SK-N-SH treated with all-trans-retinoic acid at 6 μM for 48 hours (cell line): ENCODE measurements around the gene TRMT112.

Source experiments
- PPARA ChIP-seq: fragments of 250-450 bp; sonication (Bioruptor Pico); IDR thresholded peaks from 2 replicates; pipeline ENCODE4 v1.5.0; 2020; ENCODE audit warnings: mild to moderate bottlenecking, borderline replicate concordance
- ZC3H10 ChIP-seq: fragments of 250-450 bp; sonication (Bioruptor Pico); IDR thresholded peaks from 2 replicates; pipeline ENCODE4 v1.5.1; 2021; ENCODE audit warnings: mild to moderate bottlenecking, moderate library complexity
- ZFP30 ChIP-seq: fragments of 450-650 bp; formaldehyde crosslinking; IDR thresholded peaks from 2 replicates; pipeline ENCODE4 v1.5.0; 2022; ENCODE audit warnings: mild to moderate bottlenecking, moderate library complexity
- ZNF8 ChIP-seq: fragments of 450-650 bp; formaldehyde crosslinking; IDR thresholded peaks from 2 replicates; pipeline ENCODE4 v1.5.0; 2020; ENCODE audit warnings: mild to moderate bottlenecking, moderate library complexity
- TF ChIP-seq, protein P1 (sequence below): fragments of 250-450 bp; sonication (Bioruptor Pico); IDR thresholded peaks from 2 replicates; pipeline ENCODE4 v1.5.1; 2020; ENCODE audit warnings: low read depth, mild to moderate bottlenecking, moderate library complexity

DNA sequence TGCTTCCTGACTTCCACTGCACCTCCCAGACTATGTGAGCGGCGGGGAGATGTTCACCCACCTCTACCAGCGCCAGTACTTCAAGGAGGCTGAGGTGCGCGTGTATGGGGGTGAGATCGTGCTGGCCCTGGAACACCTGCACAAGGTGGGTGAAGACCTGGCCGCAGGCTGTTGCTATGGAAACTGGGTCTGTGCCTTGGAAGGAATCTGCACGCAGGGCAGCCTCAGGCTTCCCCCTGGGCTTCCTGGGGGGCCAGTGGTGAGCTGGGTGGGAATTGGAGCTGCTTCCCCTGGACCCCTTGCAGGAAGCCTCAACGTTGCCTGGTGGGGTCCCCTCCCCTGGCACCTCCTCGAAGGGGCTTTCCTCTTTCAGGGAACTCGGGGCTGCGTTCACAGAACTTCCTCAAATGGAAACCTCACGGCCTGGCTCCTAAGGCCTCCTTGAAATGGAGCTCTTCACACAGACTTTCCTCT is 43.1 kb upstream of the TRMT112 start:
- TF ChIP-seq ZFP30 (CRISPR knock-in tag) (no peak), ZC3H10 (CRISPR knock-in tag) (no peak), ZNF8 (CRISPR knock-in tag) (no peak), PPARA (CRISPR knock-in tag) (no peak)
- TF ChIP-seq, protein P1, sequence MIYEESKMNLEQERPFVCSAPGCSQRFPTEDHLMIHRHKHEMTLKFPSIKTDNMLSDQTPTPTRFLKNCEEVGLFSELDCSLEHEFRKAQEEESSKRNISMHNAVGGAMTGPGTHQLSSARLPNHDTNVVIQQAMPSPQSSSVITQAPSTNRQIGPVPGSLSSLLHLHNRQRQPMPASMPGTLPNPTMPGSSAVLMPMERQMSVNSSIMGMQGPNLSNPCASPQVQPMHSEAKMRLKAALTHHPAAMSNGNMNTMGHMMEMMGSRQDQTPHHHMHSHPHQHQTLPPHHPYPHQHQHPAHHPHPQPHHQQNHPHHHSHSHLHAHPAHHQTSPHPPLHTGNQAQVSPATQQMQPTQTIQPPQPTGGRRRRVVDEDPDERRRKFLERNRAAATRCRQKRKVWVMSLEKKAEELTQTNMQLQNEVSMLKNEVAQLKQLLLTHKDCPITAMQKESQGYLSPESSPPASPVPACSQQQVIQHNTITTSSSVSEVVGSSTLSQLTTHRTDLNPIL = no peak
